Spleen (tissue), 11 donors: ENCODE results near the gene UNCX. TPM values are rescaled to one million over a fixed set of nuclear protein-coding genes. Genes with fewer than 3 reads are reported as not detected.

Experiments
- DNase-seq: peaks from one replicate; pipeline ENCODE4 v3.0.0-alpha.2; 2020
- H3K27ac ChIP-seq, 8 donors: fragments of 200-600 bp; sonication (generic) in 7 of 8; 1 replicate in 4 of 8; 2 replicates in 4 of 8; pipeline versions ENCODE4 v1.5.0 to v1.8.0; 2016 to 2021; ENCODE audit warnings: inconsistent platforms in 4 of 8, mild to moderate bottlenecking in 4 of 8, moderate library complexity in 1 of 8
- H3K27me3 ChIP-seq, 7 donors: fragments of 200-600 bp; sonication (generic) in 6 of 7; replicated peaks in 1 of 7; 1 replicate in 4 of 7; 2 replicates in 3 of 7; pipeline versions ENCODE4 v1.5.0 to v1.8.0; 2016 to 2021; ENCODE audit warnings: inconsistent platforms in 3 of 7, mild to moderate bottlenecking in 1 of 7
- H3K36me3 ChIP-seq, 6 donors: fragments of 200-600 bp; sonication (generic) in 5 of 6; 1 replicate in 4 of 6; 2 replicates in 2 of 6; pipeline versions ENCODE4 v1.5.0 to v1.8.0; 2016 to 2021; ENCODE audit warnings: inconsistent platforms in 2 of 6
- H3K4me1 ChIP-seq, 6 donors: fragments of 200-600 bp; sonication (generic) in 5 of 6; 1 replicate in 3 of 6; 2 replicates in 3 of 6; pipeline versions ENCODE4 v1.5.0 to v1.8.0; 2016 to 2021; ENCODE audit warnings: inconsistent platforms in 3 of 6
- H3K4me3 ChIP-seq, 8 donors: fragments of 200-600 bp; sonication (generic) in 7 of 8; 1 replicate in 4 of 8; 2 replicates in 4 of 8; pipeline versions ENCODE4 v1.5.0 to v1.8.0; 2016 to 2021; ENCODE audit warnings: inconsistent platforms in 4 of 8, mild to moderate bottlenecking in 4 of 8, moderate library complexity in 2 of 8
- H3K9me3 ChIP-seq, 8 donors: fragments of 200-600 bp; sonication (generic) in 7 of 8; 1 replicate in 4 of 8; 2 replicates in 4 of 8; pipeline versions ENCODE4 v1.5.0 to v1.8.0; 2016 to 2021; ENCODE audit warnings: inconsistent platforms in 4 of 8
- CTCF ChIP-seq, 11 experiments: fragments of 200-600 bp in 7 of 11; fragments of 450-650 bp in 4 of 11; sonication (generic) in 4 of 11; IDR thresholded peaks in 8 of 11; conservative IDR thresholded peaks in 3 of 11; 1 replicate in 7 of 11; 2 replicates in 4 of 11; pipeline versions ENCODE4 v1.4.0 to v1.8.0; 2016 to 2021; ENCODE audit warnings: antibody characterized with exemption in 11 of 11, inconsistent platforms in 4 of 11, mild to moderate bottlenecking in 1 of 11
- POLR2A ChIP-seq, 3 donors: fragments of 450-650 bp; IDR thresholded peaks; one replicate each; pipeline ENCODE4 v1.5.1; 2017; ENCODE audit warnings: antibody characterized with exemption in 3 of 3, mild to moderate bottlenecking in 1 of 3
- POLR2AphosphoS5 ChIP-seq, 3 donors: sonication (generic); formaldehyde crosslinking; IDR thresholded peaks; one replicate each; pipeline ENCODE4 v1.5.1; 2017; ENCODE audit warnings: antibody characterized with exemption in 3 of 3
- WGBS, 5 donors: extraction: QIAGEN DNeasy Blood & Tissue Kit in 3 of 5; methylation state at CpG; one replicate each; pipeline versions ENCODE4 v1.1.5 to v1.1.7; 2013 to 2018; 5-methylcytosine and 5-hydroxymethylcytosine counted together
- intact Hi-C: fragments of 100-400 bp; cut with DNase I; formaldehyde crosslinking; loops from one replicate; pipeline ENCODE4 v1.15.0; 2023; ENCODE audit warnings: low total_unique reads
- polyA plus RNA-seq, 3 donors: library from polyadenylated mRNA; stranded (reverse); fragments of 200-250 nt; gene quantifications; one replicate each; pipeline ENCODE4 v1.2.1, GENCODE V29; 2013
- total RNA-seq, 7 donors: library from RNA; depleted of rRNA in 3 of 7; stranded (reverse); fragments of >200 nt in 3 of 7; fragmentation: NEBNext Ultra II Directional in 4 of 7; extraction: Animal tissue kit (Norgen Biotek cat#: 25700) in 4 of 7; gene quantifications; one replicate each; pipeline versions ENCODE4 v1.1.0 to v1.2.1, GENCODE V29; 2016 to 2021
- donor health status: healthy with polysubstance abuse.
- donor health status: DM: no; HTN: no; CAD: no; lungs with moderate emphysema.
- donor health status: DM: no; HTN: no; CAD: no.
- donor health status: Bipolar disorder and iron deficiency.
- donor health status: healthy.
- donor health status: DM: no; HTN: no; CAD: no.
- donor health status: DM: yes; HTN: yes; CAD: no.

The UNCX gene
- total and polyA plus RNA-seq, 10 donors: not detected

- Histone ChIP-seq H3K4me1 (no peaks in the 10 kb centered on the region), H3K36me3 (no peaks in the 10 kb centered on the region), H3K27ac (no peak overlapping the region), H3K27me3 (peaks cover 0 to 62% (median 27%) of the 10 kb centered on the region in 7 donors), H3K9me3 (peaks cover 0 to 14% (median 0%) of the 10 kb centered on the region in 8 donors), H3K4me3 (no peak overlapping the region)
- intact Hi-C loops: no loop called here
- WGBS, 5 donors: 82 to 84% (median 83%) methylated on average over 8 to 18 of the region's 18 CpGs
- DNase-seq: no peak
- TF ChIP-seq CTCF (IDR thresholded peaks at IDR 0.05 in 8 of 11, conservative IDR thresholded peaks at IDR 0.05 in 3 of 11) (no peak), POLR2A (IDR thresholded peaks at IDR 0.05) (no peak), POLR2AphosphoS5 (IDR thresholded peaks at IDR 0.05) (no peak)
These were observed 42.3 kb downstream of the UNCX start for GRCh38 chr7:1274876-1275375.

GRCh38 chr7:1275451-1276381 is 43.0 kb downstream of the UNCX start:
- Histone ChIP-seq H3K27ac (no peak overlapping the region), H3K4me3 (no peak overlapping the region), H3K4me1 (no peaks in the 10 kb centered on the region), H3K9me3 (peaks cover 0 to 14% (median 0%) of the 10 kb centered on the region in 8 donors), H3K27me3 (peaks cover 0 to 54% (median 19%) of the 10 kb centered on the region in 7 donors), H3K36me3 (no peaks in the 10 kb centered on the region)
- intact Hi-C loops: no loop called here
- 80 to 84% (median 82%) methylated on average over 61 of the region's 61 CpGs for WGBS, 5 donors
- no peak for DNase-seq
- TF ChIP-seq CTCF (IDR thresholded peaks at IDR 0.05 in 8 of 11, conservative IDR thresholded peaks at IDR 0.05 in 3 of 11): no peak

- DNase-seq: no peak
- no peak for TF ChIP-seq POLR2AphosphoS5 (IDR thresholded peaks at IDR 0.05)
- no peak for TF ChIP-seq CTCF (IDR thresholded peaks at IDR 0.05 in 8 of 11, conservative IDR thresholded peaks at IDR 0.05 in 3 of 11)
- TF ChIP-seq POLR2A (IDR thresholded peaks at IDR 0.05): no peak
- H3K4me3 ChIP-seq: no peak overlapping the region
- peaks cover 0 to 44% (median 12%) of the 10 kb centered on the region in 7 donors for H3K27me3 ChIP-seq
- H3K36me3 ChIP-seq: no peaks in the 10 kb centered on the region
- H3K9me3 ChIP-seq: peaks cover 0 to 14% (median 0%) of the 10 kb centered on the region in 8 donors
- intact Hi-C loops: no loop called here
- no peak overlapping the region for H3K27ac ChIP-seq
- H3K4me1 ChIP-seq: no peaks in the 10 kb centered on the region
- WGBS, 5 donors: 88 to 97% (median 92%) methylated on average over 10 of the region's 10 CpGs
These were observed 44.0 kb downstream of the UNCX start for GRCh38 chr7:1276626-1277175.

GRCh38 chr7:1278543-1278942 is 45.9 kb downstream of the UNCX start:
- H3K4me3 ChIP-seq: no peak overlapping the region
- no peaks in the 10 kb centered on the region for H3K4me1 ChIP-seq
- DNase-seq: no peak
- TF ChIP-seq CTCF (IDR thresholded peaks at IDR 0.05 in 8 of 11, conservative IDR thresholded peaks at IDR 0.05 in 3 of 11): no peak
- TF ChIP-seq POLR2A (IDR thresholded peaks at IDR 0.05): no peak
- TF ChIP-seq POLR2AphosphoS5 (IDR thresholded peaks at IDR 0.05): no peak
- no peaks in the 10 kb centered on the region for H3K36me3 ChIP-seq
- H3K27ac ChIP-seq: no peak overlapping the region
- H3K9me3 ChIP-seq: peaks cover 0 to 10% (median 0%) of the 10 kb centered on the region in 8 donors
- intact Hi-C loops: no loop called here
- peaks cover 0 to 43% (median 11%) of the 10 kb centered on the region in 7 donors for H3K27me3 ChIP-seq
- 86 to 96% (median 92%) methylated on average over 10 of the region's 10 CpGs for WGBS, 5 donors
